ENCODE data around the gene DPP6.

DPP6 gene

GRCh38 chr7:154232700-154233099 lies 180.5 kb downstream of the DPP6 start:
- DNase-seq (ENCODE audit: low spot score): no peak

- no peak for DNase-seq (ENCODE audit: low spot score)
These were observed 189.8 kb downstream of the DPP6 start for GRCh38 chr7:154241988-154242387.

GRCh38 chr7:154242709-154243108 lies 190.5 kb downstream of the DPP6 start:
- DNase-seq (ENCODE audit: low spot score): no peak

GRCh38 chr7:154252046-154252445 lies 199.8 kb downstream of the DPP6 start:
- no peak for DNase-seq (ENCODE audit: low spot score)

GRCh38 chr7:154253810-154254209 lies 201.6 kb downstream of the DPP6 start:
- DNase-seq (ENCODE audit: low spot score): no peak

- no peak for DNase-seq (ENCODE audit: low spot score)
These were observed 203.1 kb downstream of the DPP6 start for GRCh38 chr7:154255324-154255723.

DNA sequence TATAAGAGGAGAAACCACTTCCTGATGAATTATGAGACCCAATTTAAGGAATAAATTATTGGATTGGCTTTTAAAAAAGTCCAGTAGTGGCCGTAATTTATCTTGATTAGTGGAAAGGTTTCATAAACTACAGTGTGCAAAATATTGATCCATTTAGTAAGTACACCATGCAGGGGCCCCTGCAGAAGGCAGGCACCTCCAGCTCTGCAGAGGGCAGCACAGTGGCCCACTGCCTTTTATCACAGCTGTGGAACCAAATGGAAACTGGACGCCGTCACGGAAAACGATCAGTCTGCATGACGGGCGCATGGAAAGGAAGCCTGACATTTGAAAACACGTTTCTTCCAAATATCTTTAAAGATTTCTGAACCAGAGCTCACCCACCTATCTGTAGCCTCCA lies 204.0 kb downstream of the DPP6 start:
- DNase-seq (ENCODE audit: low spot score): no peak

GRCh38 chr7:154259396-154259795 lies 207.2 kb downstream of the DPP6 start:
- no peak for DNase-seq (ENCODE audit: low spot score)

DNA sequence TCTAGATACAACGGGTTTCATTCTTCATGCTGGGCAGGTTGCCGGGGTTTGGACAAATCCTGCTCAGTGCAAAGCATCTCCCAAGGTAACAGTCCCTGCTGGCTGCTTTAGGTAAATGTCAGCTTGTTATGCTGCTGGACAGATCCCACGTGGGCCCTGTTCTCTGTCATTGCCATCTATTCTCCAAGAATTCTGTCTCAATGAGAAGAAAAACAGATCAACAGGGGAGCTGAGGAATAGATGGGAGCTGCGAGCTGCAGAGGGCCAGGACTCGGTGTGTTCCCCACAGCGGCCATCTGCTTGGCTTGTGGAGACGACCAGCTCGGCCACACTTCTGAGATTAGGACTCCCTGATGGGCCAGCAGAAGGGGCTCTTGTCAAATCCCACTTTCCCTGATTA lies 235.2 kb downstream of the DPP6 start:
- no peak for DNase-seq (ENCODE audit: low spot score)

DNA sequence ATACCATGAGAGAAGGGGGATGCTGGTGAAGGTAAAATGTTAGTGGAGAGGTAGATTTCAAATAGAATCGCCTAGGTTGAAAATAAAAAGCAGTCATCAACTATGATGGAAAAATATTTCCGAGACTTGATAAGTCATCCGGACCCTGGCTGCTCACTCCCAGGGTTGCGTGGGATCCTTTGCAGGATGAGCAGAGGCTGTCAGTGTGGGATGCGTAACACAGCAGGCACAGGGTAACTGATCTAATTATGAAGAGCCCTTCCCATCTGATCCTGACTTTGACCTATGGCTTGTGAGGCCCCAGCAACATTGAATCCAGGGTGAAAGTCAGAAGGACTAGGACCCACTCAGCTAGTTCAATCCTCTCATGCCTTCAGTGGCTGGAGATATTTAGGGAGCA lies 236.9 kb downstream of the DPP6 start:
- DNase-seq (ENCODE audit: low spot score): no peak

DNA sequence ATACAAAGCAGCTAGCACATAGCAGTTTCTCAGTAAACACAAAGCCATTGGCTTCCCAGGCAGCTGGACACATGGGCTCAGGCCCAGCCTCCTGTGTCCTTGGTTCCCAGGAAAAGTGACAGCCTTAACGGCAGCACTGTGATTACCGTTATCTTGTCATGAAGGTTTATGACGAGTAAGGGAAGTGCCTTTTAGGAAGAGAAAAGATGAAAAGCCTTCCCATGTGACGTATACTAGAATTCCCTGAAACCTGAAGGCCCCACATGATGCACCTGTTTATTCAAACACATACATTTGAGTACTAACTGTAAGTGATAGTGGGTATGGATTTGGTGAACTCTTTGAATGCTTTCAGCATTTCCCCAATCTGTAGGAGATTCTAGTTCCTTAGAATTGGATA lies 244.2 kb downstream of the DPP6 start:
- DNase-seq (ENCODE audit: low spot score): no peak

- no peak for DNase-seq (ENCODE audit: low spot score)
These were observed 247.5 kb downstream of the DPP6 start for GRCh38 chr7:154299736-154300135.

- no peak for DNase-seq (ENCODE audit: low spot score)
These were observed 250.2 kb downstream of the DPP6 start for GRCh38 chr7:154302380-154302779.

DNA sequence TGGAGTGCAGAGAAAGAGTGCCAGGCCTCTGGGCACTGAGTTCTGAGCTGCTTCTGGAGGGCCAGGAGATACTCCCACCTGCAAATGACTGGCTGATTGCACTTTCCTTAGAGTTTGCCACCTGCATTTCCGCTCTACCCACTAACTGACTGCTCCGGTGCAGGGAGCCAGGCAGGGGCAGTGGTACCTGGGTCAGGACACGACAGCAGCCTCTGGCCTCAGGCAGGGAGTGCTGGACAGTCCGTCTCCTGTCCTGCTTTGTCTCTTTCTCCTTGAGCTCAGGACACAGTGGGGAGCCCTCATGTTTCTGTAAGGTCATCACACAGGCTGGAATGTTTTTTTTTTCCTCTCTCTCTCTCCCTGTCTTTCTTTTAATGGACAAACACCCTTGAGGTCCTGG lies 252.0 kb downstream of the DPP6 start:
- DNase-seq (ENCODE audit: low spot score): no peak

DNA sequence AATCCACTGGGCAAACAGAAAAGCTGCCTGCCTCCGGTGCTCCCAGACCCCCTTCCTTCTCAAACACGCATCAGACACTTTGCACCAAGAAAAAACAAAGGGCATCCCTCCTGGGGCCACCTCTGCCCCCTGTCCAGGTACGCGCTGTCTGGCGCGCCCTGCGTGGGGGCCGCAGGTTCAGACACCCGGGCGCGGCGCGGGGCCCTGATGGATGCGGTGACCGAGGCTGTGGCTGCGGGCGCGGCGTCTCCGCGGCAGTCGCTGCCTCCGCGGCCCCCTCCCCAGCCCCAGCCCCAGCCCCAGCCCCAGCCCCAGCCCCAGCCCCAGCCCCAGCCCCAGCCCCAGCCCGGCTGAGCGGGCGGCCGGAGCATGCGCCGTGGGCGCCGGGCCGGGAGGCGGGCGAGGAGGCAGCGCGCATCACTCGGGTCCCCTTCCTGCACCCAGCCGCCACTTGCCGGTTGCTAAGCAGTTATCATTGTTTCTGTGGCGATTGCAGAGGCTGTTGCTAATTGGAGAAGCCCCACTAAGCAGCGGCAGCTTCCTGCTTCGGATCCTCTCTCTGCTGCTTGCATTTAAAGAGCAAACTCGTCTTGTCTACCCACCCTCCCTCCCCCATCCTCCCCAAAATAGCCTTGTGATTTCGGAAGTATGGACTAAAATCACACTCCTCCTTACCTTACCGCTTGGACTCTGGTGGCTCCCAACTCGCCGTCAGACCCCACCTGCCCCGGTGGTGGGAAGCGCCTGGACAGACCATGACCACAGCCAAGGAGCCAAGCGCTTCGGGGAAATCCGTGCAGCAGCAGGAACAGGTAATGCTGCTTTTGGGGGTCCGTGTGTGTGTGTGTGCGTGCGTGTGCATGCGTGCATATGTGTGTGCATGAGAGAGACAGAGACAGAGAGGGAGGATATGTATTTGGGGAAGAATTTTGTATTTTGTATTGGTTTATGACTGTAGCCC lies 252.8 kb downstream of the DPP6 start:
- peak; percentile 52 for DNase-seq (ENCODE audit: low spot score)

DNA sequence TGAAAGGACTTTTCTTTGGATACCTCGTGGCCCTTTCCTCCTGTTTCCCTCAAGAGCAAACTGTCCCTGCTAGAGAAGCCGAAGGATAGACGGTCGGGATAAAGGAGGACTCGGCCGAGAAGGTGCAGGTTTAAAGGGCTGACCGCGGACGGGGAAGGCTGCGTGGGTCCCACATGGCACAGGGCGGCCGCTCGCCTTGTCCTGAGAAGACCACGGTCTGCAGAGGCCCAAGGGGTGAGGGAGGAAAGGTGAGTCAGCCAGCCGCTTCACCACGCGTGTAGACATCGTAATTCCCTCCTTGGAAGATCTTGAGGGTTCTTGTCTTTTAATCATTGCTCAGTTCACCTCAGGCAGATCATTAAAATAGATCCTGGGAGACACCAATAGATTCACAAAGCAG lies 253.8 kb downstream of the DPP6 start:
- DNase-seq (ENCODE audit: low spot score): no peak

DNA sequence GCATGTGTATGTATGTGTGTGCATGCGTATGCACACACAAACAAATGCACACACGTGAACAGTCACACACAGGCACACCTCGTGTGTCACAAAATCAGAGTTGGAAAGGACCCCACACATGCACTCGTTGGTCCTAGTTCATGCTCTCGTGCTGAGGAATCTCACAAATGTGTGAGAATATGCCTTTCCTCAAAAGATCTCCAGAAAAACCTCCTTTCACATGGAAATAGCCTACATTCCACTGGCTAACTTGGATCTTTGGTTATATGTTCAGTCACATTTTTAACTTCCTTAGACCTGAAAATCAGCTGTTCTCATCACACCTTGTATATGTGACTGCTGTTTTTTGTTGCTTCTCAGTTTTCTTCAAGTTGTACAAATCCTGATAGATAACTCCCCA lies 256.7 kb downstream of the DPP6 start:
- DNase-seq (ENCODE audit: low spot score): no peak

- DNase-seq (ENCODE audit: low spot score): no peak
These were observed 257.9 kb downstream of the DPP6 start for GRCh38 chr7:154310114-154310513.

GRCh38 chr7:154324196-154324595 lies 272.0 kb downstream of the DPP6 start:
- DNase-seq (ENCODE audit: low spot score): no peak

- DNase-seq (ENCODE audit: low spot score): no peak
These were observed 274.2 kb downstream of the DPP6 start for GRCh38 chr7:154326421-154326820.

GRCh38 chr7:154330318-154330717 lies 278.1 kb downstream of the DPP6 start:
- DNase-seq (ENCODE audit: low spot score): no peak

DNA sequence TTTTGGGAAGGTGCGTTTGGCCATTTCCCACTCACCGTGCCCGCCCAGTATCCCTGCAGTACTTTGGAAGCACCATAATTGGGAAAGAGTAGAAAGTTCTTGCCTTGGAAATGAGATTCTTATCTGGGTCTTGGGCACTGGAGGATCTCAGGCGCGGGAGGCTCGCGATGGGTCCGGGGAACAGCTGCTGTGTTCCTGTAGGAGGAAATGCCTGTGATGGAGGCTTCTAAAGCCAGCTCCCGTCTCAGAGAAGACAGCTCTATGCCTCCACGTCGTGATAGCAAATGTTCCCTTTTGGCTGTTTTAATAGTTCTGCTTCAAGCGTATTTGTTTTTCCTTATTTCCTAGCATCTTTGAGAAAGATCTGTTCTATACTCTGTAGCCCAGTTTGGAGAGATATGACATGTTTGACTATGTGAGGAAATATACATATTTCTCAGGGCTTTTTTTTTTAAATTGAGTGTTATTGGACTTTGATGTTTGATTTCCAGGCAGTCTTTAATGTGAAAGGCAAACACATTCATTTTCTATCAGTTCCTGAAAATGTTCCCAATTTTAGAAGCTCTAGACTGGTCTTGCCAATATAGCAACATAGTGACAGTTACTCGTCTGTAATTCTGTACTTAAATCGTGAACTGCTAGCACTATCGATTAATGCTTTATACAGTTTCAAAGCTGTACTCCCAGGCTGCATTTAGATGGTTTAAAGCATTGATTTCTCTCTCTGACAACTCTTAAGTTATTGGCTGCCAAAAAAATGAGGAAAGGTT lies 280.8 kb downstream of the DPP6 start:
- DNase-seq (ENCODE audit: low spot score): no peak

- no peak for DNase-seq (ENCODE audit: low spot score)
These were observed 284.1 kb downstream of the DPP6 start for GRCh38 chr7:154336295-154336694.
